AG04450 (cell line): Measurements from ENCODE around the gene SPAG9. TPM values are rescaled to one million over a fixed set of nuclear protein-coding genes. Genes with fewer than 3 reads are reported as not detected.

Experiments used
- CTCF ChIA-PET: fragments of 300-600, 350-600 bp; formaldehyde crosslinking; extraction: SDS; loops from one replicate; lab custom pipeline; 2022; ENCODE audit warnings: antibody characterized with exemption, inconsistent platforms; lab: Charles Lee
- POLR2A ChIA-PET: fragments of 350-600 bp; formaldehyde crosslinking; extraction: SDS; loops from one replicate; lab custom pipeline; 2021; ENCODE audit warnings: antibody characterized with exemption, inconsistent platforms; lab: Yijun Ruan, JAX
- DNase-seq: peaks from one replicate; pipeline ENCODE4 v3.0.0-alpha.2; 2011; ENCODE audit warnings: low read depth, low spot score
- H3K27ac ChIP-seq: one replicate; pipeline ENCODE4 v1.5.1; 2012; ENCODE audit warnings: low read depth, low read length, control low read depth
- H3K27me3 ChIP-seq: one replicate; pipeline ENCODE4 v1.6.0; 2012; ENCODE audit warnings: low read length; ENCODE audit not compliant: control insufficient read depth, insufficient read depth
- H3K4me3 ChIP-seq: 2 replicates; pipeline ENCODE4 v1.5.1; 2011; ENCODE audit warnings: mild to moderate bottlenecking, low read depth, low read length, control low read depth
- H3K9me3 ChIP-seq: 2 replicates; pipeline ENCODE4 v1.5.1; 2012; ENCODE audit warnings: low read length; ENCODE audit not compliant: control insufficient read depth, insufficient read depth
- polyA plus RNA-seq: library from polyadenylated mRNA; depleted of rRNA; stranded (reverse); fragments of >200 nt; gene quantifications from 2 replicates; pipeline ENCODE4 v1.2.3, GENCODE V29; 2011
- TF ChIP-seq, protein P1 (sequence below): IDR thresholded peaks from 2 replicates; pipeline ENCODE4 v1.5.1; 2011; ENCODE audit warnings: low read depth, low read length, control low read depth, inconsistent platforms

SPAG9 gene
- polyA plus RNA-seq, 1 experiment = 42.1 TPM

DNA sequence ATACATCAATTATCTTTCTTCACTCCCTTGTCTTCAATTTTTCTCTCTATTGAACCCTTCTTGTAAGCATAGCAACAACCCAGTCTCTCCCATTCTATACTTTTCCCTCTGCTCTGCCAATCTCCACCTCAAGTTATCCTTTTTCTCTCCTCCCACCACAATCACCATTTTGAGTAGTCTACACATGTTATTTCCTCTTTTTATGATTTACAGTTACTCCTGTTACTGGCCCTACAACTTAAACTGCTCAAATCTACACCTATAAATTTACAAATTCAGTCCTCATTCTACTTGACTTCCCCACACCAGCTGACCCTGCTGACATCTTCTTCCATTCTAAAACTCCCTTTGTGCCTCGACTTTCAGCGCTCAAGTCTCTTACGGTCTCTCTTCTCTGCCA, 84.6 kb downstream of the SPAG9 start:
- no peak overlapping the region for H3K4me3 ChIP-seq
- no peaks in the 10 kb centered on the region for H3K27me3 ChIP-seq
- DNase-seq = no peak
- no peak overlapping the region for H3K27ac ChIP-seq
- H3K9me3 ChIP-seq = no peaks in the 10 kb centered on the region
- ChIA-PET CTCF (interaction anchor here (0.6 to 1.0 kb wide), 2 partner anchors 21 to 36 kb away, joined by 3 to 4 read pairs; no protein-coding TSS in a partner anchor), POLR2A (interaction anchor here (1.3 to 2.6 kb wide), 3 partner anchors 13 to 170 kb away, joined by 4 to 8 read pairs (median 7); partner anchors contain the start of gene TOB1)
- TF ChIP-seq, protein P1, sequence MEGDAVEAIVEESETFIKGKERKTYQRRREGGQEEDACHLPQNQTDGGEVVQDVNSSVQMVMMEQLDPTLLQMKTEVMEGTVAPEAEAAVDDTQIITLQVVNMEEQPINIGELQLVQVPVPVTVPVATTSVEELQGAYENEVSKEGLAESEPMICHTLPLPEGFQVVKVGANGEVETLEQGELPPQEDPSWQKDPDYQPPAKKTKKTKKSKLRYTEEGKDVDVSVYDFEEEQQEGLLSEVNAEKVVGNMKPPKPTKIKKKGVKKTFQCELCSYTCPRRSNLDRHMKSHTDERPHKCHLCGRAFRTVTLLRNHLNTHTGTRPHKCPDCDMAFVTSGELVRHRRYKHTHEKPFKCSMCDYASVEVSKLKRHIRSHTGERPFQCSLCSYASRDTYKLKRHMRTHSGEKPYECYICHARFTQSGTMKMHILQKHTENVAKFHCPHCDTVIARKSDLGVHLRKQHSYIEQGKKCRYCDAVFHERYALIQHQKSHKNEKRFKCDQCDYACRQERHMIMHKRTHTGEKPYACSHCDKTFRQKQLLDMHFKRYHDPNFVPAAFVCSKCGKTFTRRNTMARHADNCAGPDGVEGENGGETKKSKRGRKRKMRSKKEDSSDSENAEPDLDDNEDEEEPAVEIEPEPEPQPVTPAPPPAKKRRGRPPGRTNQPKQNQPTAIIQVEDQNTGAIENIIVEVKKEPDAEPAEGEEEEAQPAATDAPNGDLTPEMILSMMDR = no peak

DNA sequence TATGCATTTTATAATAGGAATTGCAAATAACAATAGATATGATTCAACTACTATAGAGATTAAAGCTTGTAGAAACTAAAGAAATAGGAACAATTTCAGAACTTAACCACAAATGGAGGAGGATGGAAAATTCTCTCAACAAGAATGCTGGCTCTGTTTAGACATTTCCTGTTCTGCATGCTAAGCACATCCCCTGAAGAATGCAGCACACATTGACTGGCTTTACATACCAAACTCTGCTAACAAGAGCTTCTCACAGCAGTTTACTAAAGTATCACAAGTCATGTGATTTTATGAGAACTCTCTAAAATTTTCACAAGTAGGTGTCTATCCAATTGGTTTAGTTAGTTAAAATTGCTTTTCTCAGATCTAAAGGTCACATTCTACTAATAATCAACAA, 85.2 kb downstream of the SPAG9 start:
- Histone ChIP-seq H3K4me3 (no peak overlapping the region), H3K9me3 (no peaks in the 10 kb centered on the region), H3K27me3 (no peaks in the 10 kb centered on the region), H3K27ac (no peak overlapping the region)
- peak; percentile 67 for DNase-seq
- CTCF ChIA-PET = interaction anchor here (1.0 kb wide), 1 partner anchor 35 kb away, joined by 4 read pairs; no protein-coding TSS in a partner anchor
- TF ChIP-seq, protein P1 = no peak
- POLR2A ChIA-PET = interaction anchor here (1.3 to 2.6 kb wide), 3 partner anchors 14 to 169 kb away, joined by 4 to 8 read pairs (median 7); partner anchors contain the start of gene TOB1

DNA sequence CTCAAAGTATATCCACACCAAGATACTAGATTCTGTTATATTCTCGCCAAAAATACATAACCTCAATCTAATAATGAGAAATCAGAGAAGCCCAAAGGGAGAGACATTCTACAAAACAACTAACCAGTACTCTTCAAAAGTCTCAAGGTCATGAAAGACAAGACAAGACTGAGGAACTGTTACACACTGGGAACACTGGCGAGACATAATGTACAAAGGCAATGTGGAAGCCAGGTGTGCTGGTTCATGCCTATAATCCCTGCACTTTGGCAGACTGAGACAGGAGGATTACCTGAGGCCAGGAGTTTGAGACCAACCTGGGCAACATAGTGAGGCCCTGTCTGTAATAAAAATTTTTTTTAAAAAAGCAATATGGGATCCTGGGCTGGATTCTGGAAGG, 85.9 kb downstream of the SPAG9 start:
- H3K27ac ChIP-seq = no peak overlapping the region
- ChIA-PET POLR2A (interaction anchor here (1.3 to 2.6 kb wide), 3 partner anchors 14 to 169 kb away, joined by 4 to 8 read pairs (median 7); partner anchors contain the start of gene TOB1), CTCF (interaction anchor here (1.0 kb wide), 1 partner anchor 34 kb away, joined by 4 read pairs; no protein-coding TSS in a partner anchor)
- H3K27me3 ChIP-seq = no peaks in the 10 kb centered on the region
- no peaks in the 10 kb centered on the region for H3K9me3 ChIP-seq
- DNase-seq = no peak
- no peak overlapping the region for H3K4me3 ChIP-seq
- TF ChIP-seq, protein P1 = no peak

DNA sequence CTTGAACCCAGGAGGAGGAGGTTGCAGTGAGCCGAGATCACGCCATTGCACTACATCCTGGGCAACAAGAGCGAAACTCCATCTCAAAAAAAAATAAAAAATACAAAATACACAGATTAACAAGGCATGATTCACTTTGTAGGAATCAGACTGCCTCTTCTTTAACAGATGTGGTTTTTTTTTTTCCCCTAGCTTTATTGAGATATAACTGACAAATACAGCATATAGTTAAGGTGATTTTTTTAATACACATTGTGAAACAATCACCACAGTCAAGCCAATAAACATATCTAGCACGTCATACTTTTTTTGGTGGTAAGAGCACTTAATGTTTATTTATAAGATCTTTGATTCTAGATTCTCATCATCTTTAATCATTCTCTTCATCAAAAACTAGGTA, 87.8 kb downstream of the SPAG9 start:
- TF ChIP-seq, protein P1 = no peak
- Histone ChIP-seq H3K9me3 (no peaks in the 10 kb centered on the region), H3K27me3 (no peaks in the 10 kb centered on the region), H3K27ac (no peak overlapping the region), H3K4me3 (no peak overlapping the region)
- ChIA-PET POLR2A (interaction anchor here (0.6 kb wide), 1 partner anchor 8 kb away, joined by 6 read pairs; no protein-coding TSS in a partner anchor), CTCF (interaction anchor here (0.6 to 1.0 kb wide), 2 partner anchors 21 to 250 kb away, joined by 3 to 4 read pairs; no protein-coding TSS in a partner anchor)
- no peak for DNase-seq
